KBM-7 (cell line): ENCODE data around the gene PLXND1.
A peak's percentile ranks its signal among the peaks of the same experiment; 100 is the strongest.
"Not testable (repeated sequence)": the region's sequence is repeated elsewhere in the genome, so short reads cannot be mapped to it uniquely, and the experiment has no call there.

Experiments
- DNase-seq: peaks from one replicate; pipeline ENCODE4 v3.0.0-alpha.2; 2015
- in situ Hi-C: fragments of 300-500 bp; cut with MboI; formaldehyde crosslinking; loops from 2 replicates; pipeline ENCODE4 v1.14.3; 2020; ENCODE audit warnings: low sequenced_read_pairs, low pct_unique_long_range_greater_than_20kb, mixed read lengths

The PLXND1 gene

GRCh38 chr3:129617381-129618185 is 11.1 kb upstream of the PLXND1 start:
- DNase-seq: no peak
- in situ Hi-C loops: no loop called here

DNA sequence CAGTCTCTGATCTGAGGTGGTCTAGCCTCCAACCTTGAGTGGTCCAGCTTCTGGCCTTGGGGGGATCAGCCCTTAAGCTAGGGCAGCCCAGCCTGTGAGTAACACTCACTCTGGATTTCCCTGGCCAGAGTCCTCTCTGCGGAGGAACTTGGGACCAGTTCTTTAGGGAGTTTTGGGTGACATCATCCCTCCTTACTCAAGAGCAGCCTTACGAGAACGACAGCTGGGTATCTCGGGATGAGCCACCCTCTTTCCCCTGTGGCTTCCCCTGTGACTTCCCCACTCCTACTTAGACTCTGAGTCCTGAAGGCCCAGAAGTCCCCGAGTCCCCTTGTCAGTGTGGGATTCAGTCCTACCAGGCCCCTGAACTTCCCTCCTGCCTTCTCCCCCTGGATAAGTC is 10.2 kb upstream of the PLXND1 start:
- in situ Hi-C loops: no loop called here
- no peak for DNase-seq

- DNase-seq: no peak
- in situ Hi-C loops: no loop called here
Observed at GRCh38 chr3:129616291-129616690, 9.8 kb upstream of the PLXND1 start.

- in situ Hi-C loops: no loop called here
- DNase-seq: no peak
Observed at GRCh38 chr3:129615751-129616281, 9.3 kb upstream of the PLXND1 start.

GRCh38 chr3:129614927-129615363 is 8.5 kb upstream of the PLXND1 start:
- in situ Hi-C loops: no loop called here
- no peak for DNase-seq

GRCh38 chr3:129614435-129614834 is 8.0 kb upstream of the PLXND1 start:
- no peak for DNase-seq
- in situ Hi-C loops: no loop called here

- DNase-seq: no peak
- in situ Hi-C loops: no loop called here
Observed at GRCh38 chr3:129613367-129613740, 6.9 kb upstream of the PLXND1 start.

DNA sequence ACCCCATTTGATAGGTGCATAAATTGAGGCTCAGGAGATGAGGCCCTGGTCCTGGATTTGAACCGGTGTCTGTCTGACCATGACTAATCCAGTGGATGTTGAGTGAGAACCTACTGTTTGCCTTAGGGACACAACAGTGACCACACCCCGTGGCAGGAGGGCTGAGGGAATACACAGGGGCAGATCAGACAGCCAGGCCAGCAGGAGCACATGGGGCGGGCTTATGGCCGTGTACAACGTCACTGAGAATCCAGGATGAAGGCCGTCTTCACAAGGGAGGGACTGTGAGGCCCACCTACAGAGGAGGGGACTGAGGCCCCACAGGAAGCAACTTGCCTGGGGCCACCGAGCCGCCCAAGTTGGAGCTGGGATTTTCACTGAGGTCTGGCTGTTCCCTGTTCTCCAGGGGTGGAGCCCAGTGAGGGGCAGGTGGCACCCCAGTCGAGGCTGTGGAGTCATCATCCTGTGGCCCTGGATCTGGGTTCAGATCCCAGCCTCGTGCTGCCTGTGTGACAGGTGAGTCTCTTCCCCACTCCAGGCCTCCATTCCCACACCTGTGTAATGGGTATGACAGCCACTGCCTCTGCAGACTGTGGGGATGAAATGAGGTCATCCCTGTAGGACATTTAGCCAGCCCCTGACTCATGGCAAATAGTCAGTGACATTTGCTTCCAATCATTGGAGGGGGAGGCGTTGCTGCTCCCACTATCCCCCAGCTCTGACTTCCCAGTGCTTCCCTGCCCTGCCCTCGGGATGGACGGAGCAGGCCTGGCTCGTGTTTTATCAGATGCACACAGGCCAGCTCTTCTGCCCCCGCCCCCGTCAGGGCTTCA is 6.3 kb upstream of the PLXND1 start:
- in situ Hi-C loops: no loop called here
- DNase-seq: no peak

GRCh38 chr3:129611812-129612533 is 5.5 kb upstream of the PLXND1 start:
- in situ Hi-C loops: no loop called here
- no peak for DNase-seq

DNA sequence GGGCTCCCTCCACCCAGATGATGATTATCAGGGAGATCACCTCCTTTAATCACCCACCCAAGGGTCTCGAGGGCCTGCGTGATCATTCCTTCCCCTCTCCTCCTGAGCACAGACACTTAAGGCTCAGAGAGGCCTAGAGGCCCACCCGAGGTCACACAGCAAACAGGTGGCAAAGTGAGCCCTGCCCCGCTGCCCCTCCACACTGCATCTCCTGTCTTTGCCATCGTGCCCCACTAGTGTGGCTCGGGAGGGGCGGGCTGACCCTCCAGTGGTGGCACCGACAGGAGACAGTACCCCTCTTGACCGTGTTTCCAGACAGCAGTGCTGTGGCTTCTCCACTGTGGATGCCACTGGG is 4.9 kb upstream of the PLXND1 start:
- no peak for DNase-seq
- in situ Hi-C loops: no loop called here

- in situ Hi-C loops, DNase-seq: not testable (repeated sequence)
Observed at GRCh38 chr3:129610794-129611445, 4.4 kb upstream of the PLXND1 start.

GRCh38 chr3:129610276-129610675 is 3.8 kb upstream of the PLXND1 start:
- DNase-seq: no peak
- in situ Hi-C loops: no loop called here

GRCh38 chr3:129609591-129610182 is 3.2 kb upstream of the PLXND1 start:
- in situ Hi-C loops: no loop called here
- DNase-seq: no peak

DNA sequence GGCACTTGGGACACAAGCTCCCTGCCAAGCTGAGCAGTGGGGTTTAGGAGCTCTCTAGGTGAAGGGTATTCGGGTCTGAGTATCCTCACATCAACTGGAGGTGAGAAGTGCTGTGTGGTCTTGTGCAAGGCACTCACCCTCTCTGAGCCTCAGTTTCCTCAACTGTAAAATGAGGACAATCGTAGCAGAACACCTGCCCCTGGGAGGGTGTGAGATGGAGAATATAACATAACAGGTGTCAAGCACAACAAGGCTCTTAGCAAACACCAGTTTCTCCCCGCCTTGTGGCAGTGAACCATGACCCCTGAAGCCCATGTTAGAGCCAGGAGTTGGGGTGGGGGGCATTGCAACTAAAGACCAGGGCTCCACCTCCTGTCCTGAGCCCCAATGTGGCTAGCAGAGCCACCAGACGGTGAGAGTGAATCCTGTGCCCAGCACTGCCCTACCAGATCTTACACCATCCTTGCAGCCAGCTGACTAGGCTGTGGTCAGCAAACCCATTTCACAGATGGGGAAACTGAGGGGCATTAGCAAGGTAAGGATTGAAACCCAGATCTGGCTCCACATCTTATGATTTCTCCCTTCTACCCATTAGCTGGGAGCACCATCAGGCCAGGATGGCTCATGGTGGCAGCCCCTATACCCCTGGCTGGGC is 2.6 kb upstream of the PLXND1 start:
- in situ Hi-C loops: no loop called here
- no peak for DNase-seq

GRCh38 chr3:129608087-129608935 is 1.8 kb upstream of the PLXND1 start:
- peak; percentile 75 for DNase-seq

DNA sequence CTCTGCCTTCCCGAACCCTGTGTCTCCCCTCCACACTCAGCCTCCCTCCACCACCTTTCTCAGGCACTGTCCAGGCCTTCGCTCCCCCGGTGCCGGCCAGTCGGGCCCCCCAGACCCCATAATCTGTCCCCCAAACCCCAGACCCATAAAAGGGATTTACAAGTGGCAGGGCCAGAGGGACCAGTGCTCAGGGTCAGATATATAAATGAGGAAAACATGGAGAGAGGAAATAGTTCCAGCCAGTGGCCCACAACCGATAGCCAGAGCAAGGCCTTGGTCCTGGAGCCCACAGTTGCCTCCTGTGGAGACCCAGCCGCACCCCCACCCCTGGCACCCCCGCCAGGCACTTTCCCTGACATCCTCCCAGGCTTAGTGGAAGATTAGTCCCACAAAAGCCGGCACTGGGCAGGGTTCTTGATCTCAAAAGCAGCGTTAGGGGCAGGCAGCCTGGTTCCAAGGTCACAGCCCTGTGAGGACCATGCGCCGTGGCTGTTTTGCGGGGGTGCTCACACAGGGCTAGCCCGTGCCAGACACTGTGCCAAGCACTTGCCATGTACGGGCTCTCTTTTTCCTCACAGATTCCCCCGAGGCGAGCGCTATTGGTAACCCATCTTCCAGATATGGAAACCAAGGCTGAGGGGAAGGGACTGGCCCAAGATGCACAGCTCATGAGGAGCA is 1.1 kb upstream of the PLXND1 start:
- DNase-seq: no peak
- in situ Hi-C loops: no loop called here

More at GRCh38 chr3:129608087-129608935, 1.8 kb upstream of the PLXND1 start:
- in situ Hi-C loops: no loop called here
